Breast epithelium (tissue), 3 donors: ENCODE measurements around the gene MYO3B.
"Not testable (repeated sequence)": the region's sequence is repeated elsewhere in the genome, so short reads cannot be mapped to it uniquely, and the experiment has no call there.

Source experiments
- CTCF ChIP-seq, 3 donors: fragments of 450-650 bp; IDR thresholded peaks; one replicate each; pipeline ENCODE4 v1.5.1; 2016 to 2017; ENCODE audit warnings: antibody characterized with exemption in 3 of 3, mild to moderate bottlenecking in 3 of 3, moderate library complexity in 3 of 3
- POLR2AphosphoS5 ChIP-seq, 3 donors: sonication (generic); formaldehyde crosslinking; IDR thresholded peaks; one replicate each; pipeline ENCODE4 v1.6.1; 2017; ENCODE audit warnings: antibody characterized with exemption in 3 of 3

- TF ChIP-seq CTCF, POLR2AphosphoS5 (IDR thresholded peaks at IDR 0.05): not testable (repeated sequence)
These were observed 86.0 kb downstream of the MYO3B start for GRCh38 chr2:170263728-170264521.
